ENCODE results near the gene CHIA. TPM values are rescaled to one million over a fixed set of nuclear protein-coding genes. Genes with fewer than 3 reads are reported as not detected.

CHIA gene
- total and polyA plus RNA-seq, 2 of the 8 experiments (the other 6 are each of a cell fraction or from before 2014, with no cell fraction given) = not detected

- TF ChIP-seq CHD7 (IDR thresholded peaks at IDR 0.05; ENCODE audit: insufficient replicate concordance, low read length) (no peak), JUN (IDR thresholded peaks at IDR 0.05; ENCODE audit: low read depth, low read length) (no peak)
Observed at GRCh38 chr1:111286912-111287311, 3.7 kb upstream of the CHIA start (continued).
